Measurements from ENCODE around the gene FAS. TPM values are rescaled to one million over a fixed set of nuclear protein-coding genes. Genes with fewer than 3 reads are reported as not detected.

Gene FAS
- total and polyA plus RNA-seq, 2 donors (not counting 1 experiment from before 2014, with no cell fraction given): 11.5 to 12.4 TPM

DNA sequence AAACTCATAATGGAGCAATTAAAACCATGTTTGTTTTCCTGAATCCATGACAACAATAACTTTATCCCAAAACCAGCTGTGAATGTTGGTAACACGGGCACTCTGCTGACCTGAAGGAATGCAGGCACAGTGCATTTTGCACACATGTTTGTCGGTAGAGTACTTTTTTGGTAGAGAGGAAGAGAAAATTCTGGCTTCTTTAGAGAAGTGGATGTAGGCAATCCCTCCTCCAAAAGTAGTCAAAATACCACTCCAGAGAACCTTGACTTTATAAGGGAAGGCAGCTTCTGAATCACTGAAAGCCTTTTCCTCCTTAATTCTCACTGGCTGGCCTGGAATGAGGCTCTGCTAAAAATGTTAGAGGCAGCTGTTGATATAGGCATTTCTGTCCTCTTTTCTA is 22.2 kb upstream of the FAS start:
- intact Hi-C loops (cut with micrococcal nuclease): no loop called here
- CTCF ChIA-PET: interaction anchor here (0.8 kb wide), 1 partner anchor 23 kb away, joined by 4 read pairs; no protein-coding TSS in a partner anchor
- no peaks in the 10 kb centered on the region for H3K27me3 Mint-ChIP-seq

More for the DNA sequence above, 22.2 kb upstream of the FAS start:
- POLR2A ChIA-PET: no interaction called here
- DNase-seq: no peak
- Mint-ChIP-seq H3K9me3 (ENCODE audit: insufficient read depth) (no peaks in the 10 kb centered on the region), H3K4me1 (no peaks in the 10 kb centered on the region), H3K4me3 (no peak overlapping the region), H3K27ac (no peak overlapping the region)
- no peaks in the 10 kb centered on the region for H3K36me3 ChIP-seq (replicated peaks in 1 of 2; ENCODE audit: control extremely low read depth in 1 of 2, control insufficient read depth in 1 of 2, extremely low read depth in 1 of 2, insufficient read depth in 2 of 2, low read length in 1 of 2)
- no peaks in the 10 kb centered on the region for H3K9me3 ChIP-seq (ENCODE audit: control extremely low read depth in 1 of 3, control insufficient read depth in 2 of 3, insufficient read depth in 1 of 3, low read length in 2 of 3)
- no peaks in the 10 kb centered on the region for H3K4me1 ChIP-seq (ENCODE audit: control insufficient read depth in 2 of 2, insufficient read depth in 2 of 2, low read length in 2 of 2)
- no peaks in the 10 kb centered on the region for H3K79me2 ChIP-seq (ENCODE audit: control insufficient read depth, insufficient read depth, low read length)
- no peaks in the 10 kb centered on the region for H4K20me1 ChIP-seq (ENCODE audit: control insufficient read depth, insufficient read depth, low read length, poor library complexity, severe bottlenecking)
- no CpG with 5 or more reads among the region's 2 CpGs for WGBS (ENCODE audit: insufficient coverage)
- no peaks in the 10 kb centered on the region for H3K27me3 ChIP-seq (replicated peaks in 1 of 4; ENCODE audit: control extremely low read depth in 1 of 4, control insufficient read depth in 3 of 4, insufficient read depth in 4 of 4, low read length in 3 of 4)
- no peak overlapping the region for H3K27ac ChIP-seq (ENCODE audit: low read length in 2 of 2)
- H2AFZ ChIP-seq (ENCODE audit: insufficient read depth, low read depth, low read length, poor library complexity, severe bottlenecking): no peak overlapping the region
- H3K4me3 ChIP-seq (ENCODE audit: control extremely low read depth in 1 of 5, extremely low read depth in 1 of 5, insufficient read depth in 1 of 5, low read depth in 2 of 5, low read length in 4 of 5): no peak overlapping the region
- ATAC-seq (ENCODE audit: low read depth): no peak
- no peak for TF ChIP-seq EZH2 (IDR thresholded peaks at IDR 0.05; ENCODE audit: borderline replicate concordance, insufficient read depth, low read depth, low read length, poor library complexity, severe bottlenecking)
- no peak for TF ChIP-seq CTCF (IDR thresholded peaks at IDR 0.05)
- no peak overlapping the region for H3K9ac ChIP-seq (ENCODE audit: low read length)
- H3K4me2 ChIP-seq (replicated peaks; ENCODE audit: low read depth, low read length, poor library complexity, severe bottlenecking): no peak overlapping the region

All from B cell (primary cell).